ENCODE results near the gene KIF19.

- TF ChIP-seq POLR2A (IDR thresholded peaks at IDR 0.05) (no peak), CTCF (IDR thresholded peaks at IDR 0.05) (no peak)
Observed at GRCh38 chr17:74298778-74299177, 27.2 kb upstream of the KIF19 start.
